Smooth muscle cell of the brain vasculature (primary cell): Measurements from ENCODE around the gene RFX7.
"Not testable (repeated sequence)": the region's sequence is repeated elsewhere in the genome, so short reads cannot be mapped to it uniquely, and the experiment has no call there.

ENCODE experiments used
- DNase-seq: peaks from one replicate; pipeline ENCODE4 v3.0.0-alpha.2; 2012; ENCODE audit warnings: low read depth, low spot score

Gene RFX7

DNA sequence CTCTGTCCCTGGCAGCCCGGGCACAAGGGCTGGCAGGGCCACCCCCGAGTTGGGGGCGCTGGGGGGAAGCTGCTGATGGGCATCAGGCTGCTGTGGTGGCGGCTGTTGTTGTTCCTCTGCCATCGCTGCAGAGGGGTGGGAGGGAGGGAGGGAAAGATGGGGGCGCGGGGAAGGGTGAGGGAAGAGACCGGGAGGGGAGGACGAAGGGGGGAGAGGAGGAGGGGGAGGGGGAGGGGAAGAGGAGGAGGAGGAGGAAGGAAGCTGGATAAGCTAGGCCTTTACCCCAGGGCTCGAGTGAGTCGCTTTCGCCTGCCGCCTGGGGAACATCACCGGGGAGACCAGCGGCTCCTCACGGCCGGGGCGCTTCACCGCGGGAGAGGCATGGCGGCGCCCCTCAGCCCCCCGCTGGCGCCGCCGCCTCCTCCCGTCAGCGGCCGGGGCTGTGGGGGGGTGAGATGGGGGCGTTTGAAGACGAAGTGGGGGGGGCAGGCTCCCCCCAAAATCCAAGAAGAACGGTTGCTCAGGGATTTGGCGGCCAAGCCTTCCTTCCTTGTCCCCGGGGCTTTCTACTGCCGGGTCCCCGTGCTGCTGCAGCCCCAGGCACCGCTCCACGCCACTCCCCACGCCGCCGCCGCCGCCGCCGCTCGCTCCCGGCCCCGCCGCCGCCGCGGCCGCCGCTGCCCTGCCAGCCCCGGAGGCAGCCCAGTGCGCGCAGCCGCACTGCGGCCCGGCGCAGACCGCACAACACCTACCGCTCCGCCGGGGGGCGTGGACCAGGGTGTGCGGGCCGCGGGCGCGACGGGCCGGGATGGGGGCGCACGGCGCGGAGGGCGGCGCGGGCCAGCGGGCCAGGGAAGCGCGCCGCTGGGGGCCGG lies at the start of gene RFX7:
Gene RFX7, minus strand, starts transcription at position 717 of the 875 bp plus-strand sequence. Its CDS starts 594 bp downstream, at position 123.
- peak; percentile 2 for DNase-seq

DNA sequence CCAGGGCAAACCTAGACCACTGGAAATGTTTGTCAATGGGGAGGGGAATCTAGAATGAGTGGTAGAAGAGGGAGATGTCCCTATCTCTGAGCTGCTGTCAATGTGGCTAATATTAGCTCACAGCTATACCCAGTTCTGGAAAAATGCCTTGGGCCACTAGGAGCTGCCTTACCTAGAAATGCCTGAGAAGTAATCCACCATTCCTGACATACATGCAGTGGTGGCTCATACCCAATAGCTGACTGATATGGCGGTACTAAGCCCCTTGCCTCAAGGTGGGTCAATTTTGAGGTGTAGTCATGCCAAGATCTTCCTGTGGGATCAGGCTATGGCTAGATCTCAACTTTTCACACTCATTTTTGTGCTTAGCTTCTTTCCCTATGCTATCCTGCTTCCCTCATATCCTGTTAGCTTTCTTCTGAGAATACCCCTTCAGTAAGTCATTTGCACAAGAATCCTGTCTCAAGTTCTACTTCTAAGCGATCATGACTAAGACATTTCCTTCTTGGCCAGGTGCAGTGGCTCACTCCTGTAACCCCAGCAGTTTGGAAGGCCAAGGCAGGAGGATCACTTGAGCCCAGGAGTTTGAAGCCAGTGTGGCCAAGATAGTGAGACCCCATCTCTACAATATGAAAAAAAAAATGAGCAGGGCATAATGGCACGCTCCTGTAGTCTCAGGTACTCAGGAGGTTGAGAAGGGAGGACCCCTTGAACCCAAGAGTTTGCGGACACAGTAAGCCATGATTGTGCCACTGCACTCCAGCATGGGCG lies 49.1 kb upstream of the RFX7 start:
- DNase-seq, result no peak

- DNase-seq, result no peak
Observed at GRCh38 chr15:56291741-56292140, 48.1 kb upstream of the RFX7 start.

GRCh38 chr15:56286213-56286612 lies 42.5 kb upstream of the RFX7 start:
- no peak for DNase-seq

DNA sequence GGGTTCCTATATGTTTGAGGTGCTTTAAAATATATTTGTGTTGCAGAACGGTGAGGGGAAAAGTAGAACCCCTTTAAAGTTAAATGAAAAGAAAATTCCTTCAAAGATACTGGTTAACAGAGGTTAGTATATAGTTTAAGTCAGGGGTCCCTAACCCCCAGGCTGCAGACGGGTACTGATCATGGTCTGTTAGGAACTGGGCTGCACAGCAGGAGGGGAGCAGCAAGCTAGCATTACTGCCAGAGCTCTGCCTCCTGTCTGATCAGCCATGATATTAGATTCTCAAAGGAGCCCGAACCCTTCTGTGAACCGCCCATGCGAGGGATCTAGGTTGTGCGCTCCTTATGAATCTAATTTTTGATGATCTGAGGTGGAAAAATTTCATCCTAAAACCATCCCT lies 37.5 kb upstream of the RFX7 start:
- DNase-seq, result no peak

DNA sequence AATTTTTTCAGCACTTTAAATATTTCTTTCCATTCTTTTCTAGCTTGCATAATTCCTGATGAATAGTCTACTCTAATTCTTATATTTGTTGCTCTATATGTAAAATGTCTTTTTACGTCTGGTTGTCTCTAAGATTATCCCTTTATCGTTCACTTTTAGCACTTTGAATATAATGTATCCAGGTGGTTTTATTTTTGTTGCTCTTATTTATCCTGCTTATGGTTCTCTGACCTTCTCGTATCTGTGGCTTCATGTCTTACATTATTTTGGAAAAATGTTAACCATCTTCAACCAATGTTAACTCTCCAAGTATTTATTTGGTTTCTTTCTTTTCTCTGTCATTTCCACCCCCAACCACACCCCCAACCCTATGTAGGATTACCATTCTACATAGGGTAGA lies 30.0 kb upstream of the RFX7 start:
- no peak for DNase-seq

DNA sequence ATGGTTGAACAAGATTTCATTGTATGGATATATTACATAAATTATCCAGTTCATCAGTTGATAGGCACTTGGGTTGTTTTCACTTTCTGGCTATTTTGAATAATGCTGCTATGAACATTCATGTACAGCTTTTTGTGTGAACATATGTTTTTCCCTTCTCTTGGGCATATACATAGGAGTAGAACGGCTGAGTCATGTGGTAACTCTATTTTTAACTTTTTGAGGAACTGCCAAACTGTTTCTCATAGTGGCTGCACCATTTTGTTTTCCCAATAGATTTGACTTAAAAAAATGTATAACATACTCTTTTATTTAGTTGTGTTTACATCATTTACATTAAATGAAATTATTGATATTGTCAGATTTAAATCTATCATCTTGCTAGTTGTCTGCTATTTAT lies 28.8 kb upstream of the RFX7 start:
- DNase-seq, result no peak

DNA sequence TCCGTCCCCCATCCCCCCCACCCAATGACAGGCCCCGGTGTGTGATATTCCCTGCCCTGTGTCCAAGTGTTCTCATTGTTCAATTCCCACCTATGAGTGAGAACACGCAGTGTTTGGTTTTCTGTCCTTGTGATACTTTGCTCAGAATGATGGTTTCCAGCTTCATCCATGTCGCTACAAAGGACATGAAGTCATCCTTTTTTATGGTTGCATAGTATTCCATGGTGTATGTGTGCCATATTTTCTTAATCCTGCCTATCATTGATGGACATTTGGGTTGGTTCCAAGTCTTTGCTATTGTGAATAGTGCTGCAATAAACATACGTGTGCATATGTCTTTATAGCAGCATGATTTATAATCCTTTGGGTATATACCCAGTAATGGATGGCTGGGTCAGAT lies 22.8 kb upstream of the RFX7 start:
- DNase-seq, result not testable (repeated sequence)

DNA sequence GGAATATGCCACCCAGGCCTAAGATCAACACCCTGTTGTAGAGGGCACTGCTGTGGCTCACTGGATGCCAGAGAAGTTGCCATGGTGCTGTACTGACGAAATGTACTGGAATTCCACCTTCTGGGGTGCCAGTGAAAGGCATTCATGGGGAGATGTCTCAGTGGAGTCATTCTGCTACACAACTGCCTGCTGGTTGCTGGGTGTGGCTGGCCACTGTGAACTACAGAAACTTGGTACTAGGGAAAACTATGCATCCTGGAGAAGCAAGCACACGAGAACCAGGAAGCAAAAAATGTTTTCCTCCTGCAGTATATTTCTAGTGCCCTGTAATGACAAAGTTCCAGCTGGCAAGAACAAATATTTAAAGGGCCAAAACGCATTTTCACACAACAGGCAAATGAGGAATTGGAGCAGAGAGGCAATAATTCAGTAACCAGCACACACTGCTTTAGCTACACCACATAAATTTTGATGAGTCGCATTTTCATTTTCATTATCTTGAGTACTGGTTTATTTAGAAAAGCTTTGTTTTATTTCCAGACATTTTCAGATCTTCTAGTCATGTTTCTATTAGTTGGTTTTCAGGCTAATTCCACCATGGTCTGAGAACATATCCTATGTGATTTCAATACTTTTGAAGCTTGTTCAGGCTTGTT lies 18.3 kb upstream of the RFX7 start:
- DNase-seq, result no peak

GRCh38 chr15:56257306-56257705 lies 13.6 kb upstream of the RFX7 start:
- DNase-seq, result not testable (repeated sequence)

DNA sequence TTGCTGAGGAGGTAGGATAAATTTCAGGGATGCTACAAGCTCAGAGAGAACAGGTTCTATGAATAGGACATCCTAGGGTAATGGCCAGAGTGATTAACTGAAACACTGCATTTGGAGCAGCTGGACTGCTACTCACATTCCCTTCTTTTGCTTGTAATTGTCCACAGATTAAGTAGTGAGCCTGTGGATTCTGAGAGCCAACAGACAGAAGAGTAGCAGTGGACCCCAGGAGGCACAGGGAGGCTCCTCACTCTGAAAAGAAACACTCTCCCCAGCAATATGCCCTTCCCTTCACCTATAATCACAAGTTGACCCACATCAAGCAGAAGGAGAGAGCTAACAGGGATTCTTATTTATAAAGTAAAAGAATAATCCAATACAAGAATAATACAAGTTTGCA lies 10.6 kb upstream of the RFX7 start:
- DNase-seq, result no peak

- no peak for DNase-seq
Observed at GRCh38 chr15:56252386-56252785, 8.7 kb upstream of the RFX7 start.

GRCh38 chr15:56251315-56252095 lies 7.8 kb upstream of the RFX7 start:
- DNase-seq, result no peak

DNA sequence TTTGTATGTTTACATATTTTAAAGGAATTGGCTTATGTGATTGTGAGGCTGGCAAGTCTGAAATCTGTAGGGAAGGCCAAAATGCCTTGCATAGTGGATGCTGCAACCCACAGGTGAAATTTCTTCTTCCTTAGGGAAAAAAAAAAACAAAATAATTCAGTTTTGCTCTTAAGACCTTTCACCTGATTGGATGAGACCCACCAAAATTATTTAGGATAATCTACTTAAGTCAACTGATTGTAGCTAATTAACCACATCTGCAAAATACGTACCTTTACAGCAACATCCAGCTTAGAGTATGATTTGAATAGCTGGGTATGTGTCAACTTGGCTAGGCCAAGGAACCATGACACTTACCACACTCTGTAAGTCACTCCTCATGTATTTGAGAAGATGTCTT lies 6.9 kb upstream of the RFX7 start:
- DNase-seq, result no peak

DNA sequence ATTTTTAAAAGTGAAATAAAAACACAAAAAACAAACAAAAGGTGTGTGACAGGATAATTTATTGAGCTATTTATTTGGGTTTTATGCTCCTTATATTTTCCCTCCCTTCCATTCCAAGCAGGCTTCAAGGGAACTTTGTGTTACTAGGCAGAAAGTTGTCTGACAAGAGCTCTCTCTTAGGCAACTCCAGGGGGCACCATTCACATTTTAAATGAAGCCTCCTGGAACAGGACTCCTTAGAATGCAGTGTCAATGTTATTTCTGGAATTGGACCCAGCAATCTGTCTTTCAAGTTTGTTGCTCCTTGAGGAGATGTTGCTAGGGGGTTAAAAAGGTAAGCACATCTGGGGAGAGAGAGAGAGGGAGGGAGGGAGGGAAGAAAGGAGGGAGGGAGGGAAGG lies 5.4 kb upstream of the RFX7 start:
- peak; percentile 13 for DNase-seq

DNA sequence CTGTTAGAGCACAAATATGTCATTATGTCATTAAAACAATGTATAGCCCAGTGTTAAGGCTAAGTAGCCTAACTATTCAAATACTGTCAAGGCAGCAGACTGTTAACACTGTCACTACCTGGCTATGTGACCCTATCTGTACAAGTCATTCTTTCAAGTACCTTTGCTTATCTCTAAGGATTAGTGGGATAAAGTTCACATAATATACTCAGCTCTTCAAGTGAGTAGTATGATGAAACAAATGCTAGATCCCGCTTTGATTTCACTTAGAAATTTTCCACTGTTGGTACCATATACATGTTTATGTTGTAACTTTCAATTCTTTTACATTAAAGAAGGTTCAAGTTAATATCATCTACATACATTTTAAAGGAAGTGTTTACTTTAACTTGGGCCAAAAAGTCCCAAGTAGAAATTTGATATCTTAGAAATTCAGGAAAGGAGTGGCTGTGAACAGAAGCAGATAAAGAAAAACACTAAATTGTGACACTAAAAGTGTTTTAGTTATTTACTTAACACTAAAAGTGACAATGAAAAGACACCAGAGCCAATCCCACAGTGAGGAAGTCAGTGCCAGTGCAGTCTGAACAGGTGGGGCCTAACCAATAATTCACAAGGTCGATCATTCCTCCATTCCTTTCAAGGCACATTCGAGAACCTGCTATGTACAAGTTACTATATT lies 4.8 kb upstream of the RFX7 start:
- no peak for DNase-seq

GRCh38 chr15:56247266-56247665 lies 3.6 kb upstream of the RFX7 start:
- no peak for DNase-seq

GRCh38 chr15:56245871-56246814 lies 2.5 kb upstream of the RFX7 start:
- peak; percentile 74 for DNase-seq

DNA sequence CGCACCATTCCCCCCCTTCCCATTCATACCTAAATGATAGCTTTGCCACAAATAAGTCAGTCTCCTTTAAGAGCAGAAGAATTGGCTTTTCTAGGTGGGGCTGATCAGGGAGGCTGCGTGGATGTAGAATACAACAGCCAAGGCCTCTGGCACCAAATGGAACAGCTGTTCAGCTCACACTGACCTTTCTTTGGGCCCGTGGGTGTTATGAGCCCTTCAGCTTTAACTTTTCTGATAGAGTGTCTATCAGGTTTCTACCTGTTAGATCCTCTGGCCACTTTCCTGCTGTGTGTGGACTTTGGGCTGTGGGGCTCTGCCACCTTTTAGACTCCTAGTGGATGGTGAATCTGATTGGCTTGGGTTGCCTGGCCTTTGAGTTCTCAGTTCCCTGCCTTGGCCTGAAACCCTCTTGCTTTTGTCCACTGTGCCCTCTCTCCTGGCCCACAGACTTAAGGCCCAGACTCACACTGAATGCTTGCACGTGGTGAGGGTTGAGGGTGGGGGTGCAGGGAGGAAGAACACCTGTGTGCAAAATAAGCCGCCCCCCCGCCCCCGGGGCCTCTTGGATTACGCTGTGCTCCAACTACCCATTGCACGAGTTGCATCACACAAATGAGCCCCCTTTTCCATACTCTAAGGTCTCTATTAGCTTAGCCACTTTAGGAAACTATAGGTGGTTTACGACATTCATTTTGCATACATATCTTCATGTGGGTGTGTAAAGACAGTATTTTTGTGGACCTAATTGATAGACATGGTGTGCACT lies 1.3 kb upstream of the RFX7 start:
- peak; percentile 6 for DNase-seq
